Endothelial cell (in vitro differentiated cells): ENCODE measurements around the gene MAGEC1. TPM values are rescaled to one million over a fixed set of nuclear protein-coding genes. Genes with fewer than 3 reads are reported as not detected.

ENCODE experiments used
- DNase-seq: peaks from one replicate; pipeline ENCODE4 v3.0.0; 2021; ENCODE audit warnings: low spot score
- H3K27ac Mint-ChIP-seq: one replicate; pipeline ENCODE4 v1.8.0; 2021; ENCODE audit warnings: mixed read lengths, inconsistent platforms; ENCODE audit not compliant: unreplicated experiment
- H3K27me3 Mint-ChIP-seq: one replicate; pipeline ENCODE4 v1.8.0; 2021; ENCODE audit warnings: mild to moderate bottlenecking, moderate library complexity, mixed read lengths, inconsistent platforms; ENCODE audit not compliant: unreplicated experiment
- H3K36me3 Mint-ChIP-seq: one replicate; pipeline ENCODE4 v1.8.0; 2021; ENCODE audit warnings: mild to moderate bottlenecking, low read depth, mixed read lengths, inconsistent platforms; ENCODE audit not compliant: unreplicated experiment
- H3K4me1 Mint-ChIP-seq: one replicate; pipeline ENCODE4 v1.8.0; 2021; ENCODE audit warnings: mild to moderate bottlenecking, mixed read lengths, inconsistent platforms; ENCODE audit not compliant: unreplicated experiment
- H3K4me3 Mint-ChIP-seq: one replicate; pipeline ENCODE4 v1.8.0; 2021; ENCODE audit warnings: mild to moderate bottlenecking, mixed read lengths, inconsistent platforms; ENCODE audit not compliant: unreplicated experiment
- H3K9me3 Mint-ChIP-seq: one replicate; pipeline ENCODE4 v1.8.0; 2021; ENCODE audit warnings: mixed read lengths, inconsistent platforms; ENCODE audit not compliant: unreplicated experiment
- CTCF ChIP-seq: fragments of 200-600 bp; sonication (generic); IDR thresholded peaks from one replicate; pipeline ENCODE4 v1.5.0; 2021; ENCODE audit warnings: antibody characterized with exemption; ENCODE audit not compliant: unreplicated experiment
- total RNA-seq: library from RNA; stranded (reverse); fragmentation: NEBNext Ultra II Directional; extraction: Animal tissue kit (Norgen Biotek cat#: 25700); gene quantifications from one replicate; pipeline ENCODE4 v1.2.1, GENCODE V29; 2021; ENCODE audit not compliant: unreplicated experiment

MAGEC1 gene
- total RNA-seq, 1 donor from 2014 or later: not detected

- Mint-ChIP-seq H3K27me3 (peaks cover 1% of the 10 kb centered on the region), H3K36me3 (peaks cover 3% of the 10 kb centered on the region), H3K4me1 (no peaks in the 10 kb centered on the region), H3K4me3 (no peak overlapping the region), H3K27ac (no peak overlapping the region), H3K9me3 (no peaks in the 10 kb centered on the region)
- DNase-seq: no peak
- TF ChIP-seq CTCF: no peak
Measured at GRCh38 chrX:141897690-141898089, 6.0 kb upstream of the MAGEC1 start.

GRCh38 chrX:141902366-141902765 is 1.3 kb upstream of the MAGEC1 start:
- Mint-ChIP-seq H3K27me3 (peaks cover 2% of the 10 kb centered on the region), H3K9me3 (no peaks in the 10 kb centered on the region), H3K4me1 (no peaks in the 10 kb centered on the region), H3K36me3 (no peaks in the 10 kb centered on the region), H3K4me3 (no peak overlapping the region), H3K27ac (no peak overlapping the region)
- TF ChIP-seq CTCF: no peak
- no peak for DNase-seq

GRCh38 chrX:141904262-141904661 is 568 bp downstream of the MAGEC1 start:
- TF ChIP-seq CTCF: no peak
- Mint-ChIP-seq H3K4me1 (no peaks in the 10 kb centered on the region), H3K27ac (no peak overlapping the region), H3K9me3 (no peaks in the 10 kb centered on the region), H3K4me3 (no peak overlapping the region), H3K36me3 (no peaks in the 10 kb centered on the region), H3K27me3 (peaks cover 2% of the 10 kb centered on the region)
- no peak for DNase-seq

- Mint-ChIP-seq H3K4me1 (no peaks in the 10 kb centered on the region), H3K4me3 (no peak overlapping the region), H3K9me3 (no peaks in the 10 kb centered on the region), H3K27me3 (no peaks in the 10 kb centered on the region), H3K36me3 (no peaks in the 10 kb centered on the region), H3K27ac (no peak overlapping the region)
- no peak for TF ChIP-seq CTCF
- DNase-seq: no peak
Measured at GRCh38 chrX:141917801-141918200, 14.1 kb downstream of the MAGEC1 start.

- H3K27ac Mint-ChIP-seq: no peak overlapping the region
- no peaks in the 10 kb centered on the region for H3K36me3 Mint-ChIP-seq
- H3K4me3 Mint-ChIP-seq: no peak overlapping the region
- no peaks in the 10 kb centered on the region for H3K4me1 Mint-ChIP-seq
- no peaks in the 10 kb centered on the region for H3K27me3 Mint-ChIP-seq
- no peak for DNase-seq
- H3K9me3 Mint-ChIP-seq: no peaks in the 10 kb centered on the region
- TF ChIP-seq CTCF: no peak
Measured at GRCh38 chrX:141924293-141924692, 20.6 kb downstream of the MAGEC1 start.
